OCI-LY7 (cell line): ENCODE results near the gene DNAH3.

Experiments used
- CTCF ChIP-seq: fragments of 200-600 bp; sonication (generic); conservative IDR thresholded peaks from 2 replicates; pipeline ENCODE4 v1.5.1; 2014; ENCODE audit warnings: mild to moderate bottlenecking, antibody characterized with exemption, low read length, moderate library complexity, mixed read lengths
- EZH2phosphoT487 ChIP-seq: fragments of 200-600 bp; sonication (generic); IDR thresholded peaks from 2 replicates; pipeline ENCODE4 v1.6.1; 2018; ENCODE audit warnings: low read depth, borderline replicate concordance, mild to moderate bottlenecking, mixed run types, antibody characterized with exemption, low read length, moderate library complexity, mixed read lengths

GRCh38 chr16:21076186-21076883 lies 74.3 kb downstream of the DNAH3 start:
- TF ChIP-seq CTCF (no peak), EZH2phosphoT487 (no peak)
